ENCODE results near the gene SYNM.

Gene SYNM, protein sequence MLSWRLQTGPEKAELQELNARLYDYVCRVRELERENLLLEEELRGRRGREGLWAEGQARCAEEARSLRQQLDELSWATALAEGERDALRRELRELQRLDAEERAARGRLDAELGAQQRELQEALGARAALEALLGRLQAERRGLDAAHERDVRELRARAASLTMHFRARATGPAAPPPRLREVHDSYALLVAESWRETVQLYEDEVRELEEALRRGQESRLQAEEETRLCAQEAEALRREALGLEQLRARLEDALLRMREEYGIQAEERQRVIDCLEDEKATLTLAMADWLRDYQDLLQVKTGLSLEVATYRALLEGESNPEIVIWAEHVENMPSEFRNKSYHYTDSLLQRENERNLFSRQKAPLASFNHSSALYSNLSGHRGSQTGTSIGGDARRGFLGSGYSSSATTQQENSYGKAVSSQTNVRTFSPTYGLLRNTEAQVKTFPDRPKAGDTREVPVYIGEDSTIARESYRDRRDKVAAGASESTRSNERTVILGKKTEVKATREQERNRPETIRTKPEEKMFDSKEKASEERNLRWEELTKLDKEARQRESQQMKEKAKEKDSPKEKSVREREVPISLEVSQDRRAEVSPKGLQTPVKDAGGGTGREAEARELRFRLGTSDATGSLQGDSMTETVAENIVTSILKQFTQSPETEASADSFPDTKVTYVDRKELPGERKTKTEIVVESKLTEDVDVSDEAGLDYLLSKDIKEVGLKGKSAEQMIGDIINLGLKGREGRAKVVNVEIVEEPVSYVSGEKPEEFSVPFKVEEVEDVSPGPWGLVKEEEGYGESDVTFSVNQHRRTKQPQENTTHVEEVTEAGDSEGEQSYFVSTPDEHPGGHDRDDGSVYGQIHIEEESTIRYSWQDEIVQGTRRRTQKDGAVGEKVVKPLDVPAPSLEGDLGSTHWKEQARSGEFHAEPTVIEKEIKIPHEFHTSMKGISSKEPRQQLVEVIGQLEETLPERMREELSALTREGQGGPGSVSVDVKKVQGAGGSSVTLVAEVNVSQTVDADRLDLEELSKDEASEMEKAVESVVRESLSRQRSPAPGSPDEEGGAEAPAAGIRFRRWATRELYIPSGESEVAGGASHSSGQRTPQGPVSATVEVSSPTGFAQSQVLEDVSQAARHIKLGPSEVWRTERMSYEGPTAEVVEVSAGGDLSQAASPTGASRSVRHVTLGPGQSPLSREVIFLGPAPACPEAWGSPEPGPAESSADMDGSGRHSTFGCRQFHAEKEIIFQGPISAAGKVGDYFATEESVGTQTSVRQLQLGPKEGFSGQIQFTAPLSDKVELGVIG (N-terminal part only)

GRCh38 chr15:99104788-99105513 is at the start of gene SYNM:
SYNM (plus strand) TSS chr15:99105080; CDS start chr15:99105200, 120 bp downstream.
- DNase-seq (ENCODE audit: low read depth), result peak; percentile 71
- peak within 1 kb of the TSS; percentile 15 for H3K4me3 ChIP-seq (ENCODE audit: low read length)
- TF ChIP-seq, protein P1, sequence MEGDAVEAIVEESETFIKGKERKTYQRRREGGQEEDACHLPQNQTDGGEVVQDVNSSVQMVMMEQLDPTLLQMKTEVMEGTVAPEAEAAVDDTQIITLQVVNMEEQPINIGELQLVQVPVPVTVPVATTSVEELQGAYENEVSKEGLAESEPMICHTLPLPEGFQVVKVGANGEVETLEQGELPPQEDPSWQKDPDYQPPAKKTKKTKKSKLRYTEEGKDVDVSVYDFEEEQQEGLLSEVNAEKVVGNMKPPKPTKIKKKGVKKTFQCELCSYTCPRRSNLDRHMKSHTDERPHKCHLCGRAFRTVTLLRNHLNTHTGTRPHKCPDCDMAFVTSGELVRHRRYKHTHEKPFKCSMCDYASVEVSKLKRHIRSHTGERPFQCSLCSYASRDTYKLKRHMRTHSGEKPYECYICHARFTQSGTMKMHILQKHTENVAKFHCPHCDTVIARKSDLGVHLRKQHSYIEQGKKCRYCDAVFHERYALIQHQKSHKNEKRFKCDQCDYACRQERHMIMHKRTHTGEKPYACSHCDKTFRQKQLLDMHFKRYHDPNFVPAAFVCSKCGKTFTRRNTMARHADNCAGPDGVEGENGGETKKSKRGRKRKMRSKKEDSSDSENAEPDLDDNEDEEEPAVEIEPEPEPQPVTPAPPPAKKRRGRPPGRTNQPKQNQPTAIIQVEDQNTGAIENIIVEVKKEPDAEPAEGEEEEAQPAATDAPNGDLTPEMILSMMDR (IDR thresholded peaks at IDR 0.05; ENCODE audit: insufficient read depth, low read depth, low read length, missing control alignments), result peak; percentile 6

DNA sequence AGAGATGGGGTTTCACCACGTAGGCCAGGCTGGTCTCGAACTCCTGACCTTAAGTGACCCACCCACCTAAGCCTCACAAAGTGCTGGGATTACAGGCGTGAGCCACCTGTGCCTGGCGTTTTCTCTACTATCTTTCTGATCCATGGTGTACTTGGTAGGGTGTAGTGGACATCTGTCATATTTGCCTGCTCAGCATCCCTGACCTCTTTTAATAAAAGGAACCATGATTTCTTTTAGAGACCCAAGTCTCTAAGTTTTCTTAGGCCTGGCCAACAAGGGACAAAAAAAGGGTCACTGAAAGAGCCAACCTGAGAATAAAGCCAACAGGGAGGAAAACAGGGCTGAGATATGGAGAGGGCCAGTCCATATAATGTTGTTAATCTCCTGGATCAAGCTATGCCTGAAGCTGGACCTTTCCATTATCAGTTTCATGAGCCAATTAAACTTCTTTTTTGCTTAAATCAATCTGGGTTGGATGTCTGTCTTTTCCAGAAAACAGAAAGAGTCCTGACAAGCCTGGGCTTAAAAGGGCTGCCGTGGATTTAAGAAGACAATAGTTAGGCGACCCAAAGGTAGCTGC is 49.2 kb upstream of the SYNM start:
- no peak for DNase-seq (ENCODE audit: low read depth)
- H3K4me3 ChIP-seq (ENCODE audit: low read length), result no peak overlapping the region
- TF ChIP-seq, protein P1 (IDR thresholded peaks at IDR 0.05; ENCODE audit: insufficient read depth, low read depth, low read length, missing control alignments), result no peak

DNA sequence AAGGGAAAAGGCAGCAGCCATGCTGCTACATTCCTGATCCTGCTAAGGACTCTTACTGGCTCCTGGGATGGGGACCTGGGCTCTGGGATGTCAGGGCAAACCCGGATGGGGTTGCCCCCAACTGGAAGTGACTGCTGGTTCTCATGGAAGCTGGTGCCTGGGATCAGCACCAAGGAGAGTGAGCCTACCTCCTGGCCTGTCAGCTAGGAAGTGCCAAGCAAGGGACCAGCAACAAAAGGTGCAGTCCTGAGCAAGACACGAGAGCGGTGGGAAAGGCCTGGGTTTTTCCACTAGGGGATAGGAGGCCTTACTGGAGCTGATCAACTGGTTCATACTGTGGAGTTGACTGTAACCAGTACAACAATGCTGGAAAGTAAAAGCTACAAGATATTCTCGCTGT is 47.9 kb upstream of the SYNM start:
- no peak overlapping the region for H3K4me3 ChIP-seq (ENCODE audit: low read length)
- TF ChIP-seq, protein P1 (IDR thresholded peaks at IDR 0.05; ENCODE audit: insufficient read depth, low read depth, low read length, missing control alignments), result no peak
- no peak for DNase-seq (ENCODE audit: low read depth)

- TF ChIP-seq, protein P1 (IDR thresholded peaks at IDR 0.05; ENCODE audit: insufficient read depth, low read depth, low read length, missing control alignments), result no peak
- DNase-seq (ENCODE audit: low read depth), result peak; percentile 49
- H3K4me3 ChIP-seq (ENCODE audit: low read length), result no peak overlapping the region
These were observed 47.0 kb upstream of the SYNM start for GRCh38 chr15:99057697-99058420.

DNA sequence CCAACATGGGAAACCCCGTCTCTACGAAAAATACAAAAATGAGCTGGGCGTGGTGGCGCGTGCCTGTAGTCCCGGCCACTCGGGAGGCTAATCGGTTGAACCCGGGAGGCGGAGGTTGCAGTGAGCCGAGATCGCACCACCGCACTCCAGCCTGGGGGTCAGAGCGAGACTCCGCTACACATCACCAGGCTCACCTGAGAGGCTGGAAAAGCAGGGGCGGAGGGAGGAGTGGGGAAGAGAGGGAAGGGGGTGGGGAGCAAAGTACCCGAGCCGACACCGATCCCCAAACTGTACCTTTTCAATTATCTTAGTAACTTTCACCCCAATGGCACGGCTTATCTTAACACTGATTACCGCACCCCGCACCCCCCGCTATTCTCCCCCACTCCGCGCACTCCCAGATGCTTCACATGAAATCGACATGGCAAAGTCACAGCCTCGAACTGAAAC is 46.4 kb upstream of the SYNM start:
- peak overlapping the region; percentile 36 for H3K4me3 ChIP-seq (ENCODE audit: low read length)
- TF ChIP-seq, protein P1 (IDR thresholded peaks at IDR 0.05; ENCODE audit: insufficient read depth, low read depth, low read length, missing control alignments), result no peak

More for the DNA sequence above, 46.4 kb upstream of the SYNM start:
- no peak for DNase-seq (ENCODE audit: low read depth)
